Left lung (tissue), 10 donors: Measurements from ENCODE around the gene RPRD1A. TPM values are rescaled to one million over a fixed set of nuclear protein-coding genes. Genes with fewer than 3 reads are reported as not detected.

ENCODE experiments used
- ATAC-seq: fragments of 200-7000 bp; cut with Tn5 transposase; one replicate; pipeline ENCODE4 v1.9.1; 2020; ENCODE audit warnings: moderate library complexity
- DNase-seq, 4 donors: peaks; one replicate each; pipeline ENCODE4 v3.0.0-alpha.2; 2013 to 2020
- H3K27ac ChIP-seq, 2 donors: fragments of 200-600 bp; sonication (generic) in 1 of 2; one replicate each; pipeline versions ENCODE4 v1.5.0 to v1.8.0; 2020 to 2021
- H3K27me3 ChIP-seq, 2 donors: fragments of 200-600 bp; sonication (generic) in 1 of 2; one replicate each; pipeline versions ENCODE4 v1.5.0 to v1.8.0; 2020 to 2021
- H3K36me3 ChIP-seq, 2 donors: fragments of 200-600 bp; sonication (generic) in 1 of 2; one replicate each; pipeline versions ENCODE4 v1.5.0 to v1.8.0; 2020 to 2021
- H3K4me1 ChIP-seq, 2 donors: fragments of 200-600 bp; one replicate each; pipeline ENCODE4 v1.8.0; 2021
- H3K4me3 ChIP-seq, 2 donors: fragments of 200-600 bp; sonication (generic) in 1 of 2; one replicate each; pipeline versions ENCODE4 v1.5.0 to v1.8.0; 2020 to 2021; ENCODE audit warnings: mild to moderate bottlenecking in 1 of 2
- H3K9me3 ChIP-seq, 2 donors: fragments of 200-600 bp; sonication (generic) in 1 of 2; one replicate each; pipeline versions ENCODE4 v1.5.0 to v1.8.0; 2020 to 2021
- intact Hi-C, 2 donors: fragments of 100-400 bp; cut with DNase I; formaldehyde crosslinking; loops; one replicate each; pipeline versions ENCODE4 v1.11.2 to v1.14.2; 2022
- polyA plus RNA-seq, 6 donors: library from polyadenylated mRNA; unstranded; fragments of 120-200 nt; gene quantifications; one replicate each; pipeline ENCODE4 v1.2.1, GENCODE V29; 2013; ENCODE audit not compliant: insufficient read length in 6 of 6
- total RNA-seq, 2 donors: library from RNA; stranded (reverse); fragmentation: NEBNext Ultra II Directional; extraction: Animal tissue kit (Norgen Biotek cat#: 25700); gene quantifications; one replicate each; pipeline ENCODE4 v1.2.1, GENCODE V29; 2021
- TF ChIP-seq, protein P1 (sequence below), 2 donors: fragments of 200-600 bp; sonication (generic) in 1 of 2; IDR thresholded peaks; one replicate each; pipeline versions ENCODE4 v1.5.0 to v1.8.0; 2021; ENCODE audit warnings: antibody characterized with exemption in 2 of 2
- donor health status: DM: no; HTN: yes; CAD: no.
- donor health status: DM: no; HTN: no; CAD: no.

The RPRD1A gene
- total and polyA plus RNA-seq, 8 donors = 37.3 to 63.7 (median 56.8) TPM

DNA sequence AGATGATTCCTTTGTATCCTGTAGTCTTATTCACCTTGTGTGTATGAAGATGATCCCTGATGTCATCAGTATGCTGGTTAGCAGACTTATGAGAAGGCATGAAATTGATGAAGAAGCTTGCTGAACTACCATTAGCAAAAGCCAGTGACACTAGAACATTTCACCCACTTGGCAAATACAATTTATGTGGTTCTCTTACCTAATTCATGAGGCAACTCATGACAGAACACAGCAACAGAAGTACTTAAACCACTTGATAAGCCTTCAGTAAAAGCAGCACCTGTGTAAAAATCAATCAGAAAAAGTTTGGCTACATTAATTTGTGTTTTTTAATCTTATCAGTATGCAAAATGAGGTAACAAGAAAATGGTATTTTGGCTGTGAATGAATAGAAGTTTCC is 44.9 kb upstream of the RPRD1A start:
- Histone ChIP-seq H3K27ac (no peak overlapping the region), H3K9me3 (no peaks in the 10 kb centered on the region), H3K4me1 (no peaks in the 10 kb centered on the region), H3K36me3 (peaks cover 0 to 61% of the 10 kb centered on the region in 2 donors), H3K4me3 (no peak overlapping the region), H3K27me3 (no peaks in the 10 kb centered on the region)
- TF ChIP-seq, protein P1, sequence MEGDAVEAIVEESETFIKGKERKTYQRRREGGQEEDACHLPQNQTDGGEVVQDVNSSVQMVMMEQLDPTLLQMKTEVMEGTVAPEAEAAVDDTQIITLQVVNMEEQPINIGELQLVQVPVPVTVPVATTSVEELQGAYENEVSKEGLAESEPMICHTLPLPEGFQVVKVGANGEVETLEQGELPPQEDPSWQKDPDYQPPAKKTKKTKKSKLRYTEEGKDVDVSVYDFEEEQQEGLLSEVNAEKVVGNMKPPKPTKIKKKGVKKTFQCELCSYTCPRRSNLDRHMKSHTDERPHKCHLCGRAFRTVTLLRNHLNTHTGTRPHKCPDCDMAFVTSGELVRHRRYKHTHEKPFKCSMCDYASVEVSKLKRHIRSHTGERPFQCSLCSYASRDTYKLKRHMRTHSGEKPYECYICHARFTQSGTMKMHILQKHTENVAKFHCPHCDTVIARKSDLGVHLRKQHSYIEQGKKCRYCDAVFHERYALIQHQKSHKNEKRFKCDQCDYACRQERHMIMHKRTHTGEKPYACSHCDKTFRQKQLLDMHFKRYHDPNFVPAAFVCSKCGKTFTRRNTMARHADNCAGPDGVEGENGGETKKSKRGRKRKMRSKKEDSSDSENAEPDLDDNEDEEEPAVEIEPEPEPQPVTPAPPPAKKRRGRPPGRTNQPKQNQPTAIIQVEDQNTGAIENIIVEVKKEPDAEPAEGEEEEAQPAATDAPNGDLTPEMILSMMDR (IDR thresholded peaks at IDR 0.05) = no peak
- no peak for ATAC-seq
- no peak for DNase-seq
- intact Hi-C loops = no loop called here

GRCh38 chr18:36109737-36110136 is 42.4 kb upstream of the RPRD1A start:
- Histone ChIP-seq H3K36me3 (peaks cover 0 to 42% of the 10 kb centered on the region in 2 donors), H3K4me3 (no peak overlapping the region), H3K27ac (no peak overlapping the region), H3K4me1 (no peaks in the 10 kb centered on the region), H3K27me3 (no peaks in the 10 kb centered on the region), H3K9me3 (no peaks in the 10 kb centered on the region)
- DNase-seq (no peak), ATAC-seq (no peak)
- intact Hi-C loops = loop anchor here in 1 of 2 donors (10.0 kb wide), 1 partner anchor 175 kb away; no protein-coding TSS in a partner anchor
- TF ChIP-seq, protein P1 (IDR thresholded peaks at IDR 0.05) = no peak

DNA sequence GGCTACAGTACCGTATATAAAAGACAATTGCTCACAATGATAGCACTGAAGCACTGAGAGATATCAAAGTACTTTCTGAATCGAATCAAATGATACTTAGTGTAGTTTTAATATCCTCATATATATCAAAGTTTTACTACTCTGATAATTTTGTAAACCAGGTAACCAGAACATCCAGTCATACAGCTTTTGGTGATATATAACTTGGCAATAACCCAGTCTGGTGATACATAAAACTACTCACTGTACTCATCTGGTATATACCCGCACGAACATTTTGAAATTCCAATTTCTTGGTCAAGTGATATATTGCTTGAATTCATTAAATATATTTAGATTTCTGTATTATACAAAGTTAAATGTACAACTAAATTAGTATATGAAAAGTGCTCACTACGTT is 41.2 kb upstream of the RPRD1A start:
- H3K9me3 ChIP-seq = no peaks in the 10 kb centered on the region
- no peaks in the 10 kb centered on the region for H3K4me1 ChIP-seq
- no peaks in the 10 kb centered on the region for H3K27me3 ChIP-seq
- TF ChIP-seq, protein P1 (IDR thresholded peaks at IDR 0.05) = no peak
- H3K4me3 ChIP-seq = no peak overlapping the region
- ATAC-seq = no peak
- no peak overlapping the region for H3K27ac ChIP-seq
- peaks cover 0 to 31% of the 10 kb centered on the region in 2 donors for H3K36me3 ChIP-seq
- DNase-seq = no peak
- intact Hi-C loops = loop anchor here in 1 of 2 donors (10.0 kb wide), 1 partner anchor 176 kb away; no protein-coding TSS in a partner anchor

DNA sequence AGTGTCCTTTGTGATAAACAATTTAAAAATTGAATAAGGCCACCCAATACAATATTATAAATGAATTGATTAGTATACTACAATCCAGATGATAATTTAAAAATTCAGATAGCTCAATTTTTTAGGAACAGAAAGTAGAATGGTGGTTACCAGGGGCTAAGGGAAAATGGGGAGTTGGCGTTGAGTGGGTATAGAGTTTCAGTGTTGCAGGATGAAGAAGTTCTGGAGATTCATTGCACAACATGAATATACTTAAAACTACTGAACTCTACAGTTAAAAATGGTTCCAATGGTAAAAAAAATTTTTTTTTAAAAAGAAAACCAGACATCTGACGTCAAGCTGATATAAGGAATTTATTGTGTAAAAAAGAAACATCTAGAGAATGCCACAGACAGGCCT is 40.8 kb upstream of the RPRD1A start:
- Histone ChIP-seq H3K27me3 (no peaks in the 10 kb centered on the region), H3K4me3 (no peak overlapping the region), H3K4me1 (no peaks in the 10 kb centered on the region), H3K9me3 (no peaks in the 10 kb centered on the region), H3K36me3 (peaks cover 0 to 28% of the 10 kb centered on the region in 2 donors), H3K27ac (no peak overlapping the region)
- DNase-seq = no peak
- TF ChIP-seq, protein P1 (IDR thresholded peaks at IDR 0.05) = no peak
- no peak for ATAC-seq
- intact Hi-C loops = loop anchor here in 1 of 2 donors (10.0 kb wide), 1 partner anchor 177 kb away; no protein-coding TSS in a partner anchor

- no peak for ATAC-seq
- TF ChIP-seq, protein P1 (IDR thresholded peaks at IDR 0.05) = no peak
- intact Hi-C loops = loop anchor here in 1 of 2 donors (10.0 kb wide), 1 partner anchor 177 kb away; no protein-coding TSS in a partner anchor
Observed at GRCh38 chr18:36107477-36107876, 40.1 kb upstream of the RPRD1A start.

More at GRCh38 chr18:36107477-36107876, 40.1 kb upstream of the RPRD1A start:
- no peak for DNase-seq
- H3K4me1 ChIP-seq = no peaks in the 10 kb centered on the region
- no peaks in the 10 kb centered on the region for H3K27me3 ChIP-seq
- H3K36me3 ChIP-seq = peaks cover 0 to 22% of the 10 kb centered on the region in 2 donors
- H3K4me3 ChIP-seq = no peak overlapping the region
- peaks cover 0 to 3% of the 10 kb centered on the region in 2 donors for H3K9me3 ChIP-seq
- H3K27ac ChIP-seq = no peak overlapping the region
